NCI-H510A treated with DMSO at 0.1 percent for 48 hours (cell line): ENCODE measurements around the gene MCRIP1.

Source experiments
- DNase-seq: peaks from one replicate; lab custom pipeline; 2025; lab: John Stamatoyannopoulos, UW

MCRIP1 gene

DNA sequence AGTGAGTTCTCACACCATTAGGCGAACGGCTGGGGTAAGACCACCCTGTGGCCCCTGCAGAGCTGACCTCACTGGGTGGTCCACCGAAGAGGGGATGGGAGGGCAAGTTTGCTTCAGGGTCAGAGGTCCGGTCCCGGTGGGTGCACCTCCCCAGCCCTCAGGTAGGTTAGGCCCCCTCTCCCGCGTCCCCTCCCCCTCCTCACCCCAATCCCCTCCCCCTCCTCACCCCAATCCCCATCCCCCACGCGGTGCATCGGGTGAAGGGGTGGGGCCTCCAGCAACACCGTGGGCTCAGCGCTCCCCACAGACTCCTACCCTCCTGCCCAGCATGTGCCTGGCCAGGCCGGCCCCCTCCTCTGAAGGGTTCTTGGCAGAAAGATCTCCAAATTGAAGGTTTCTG is 13.4 kb downstream of the MCRIP1 start:
- no peak for DNase-seq

DNA sequence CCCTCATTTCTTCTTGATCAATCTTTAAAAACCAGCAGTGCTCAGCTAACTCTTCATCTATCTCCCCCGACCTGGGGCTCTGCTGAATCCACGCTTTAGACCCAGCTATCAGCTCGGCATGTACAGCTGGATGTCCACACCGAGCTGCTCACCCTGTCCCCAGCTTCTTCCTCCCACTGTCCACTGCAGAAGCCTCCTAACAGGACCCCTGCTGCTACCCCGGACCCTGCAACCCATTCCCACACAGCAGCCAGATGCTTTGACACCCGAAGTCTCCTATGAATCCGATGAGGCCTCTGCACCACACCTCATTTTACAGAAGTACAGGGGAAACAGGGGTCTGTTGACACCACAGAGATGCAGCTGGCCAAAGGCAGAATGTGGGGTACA is 15.3 kb downstream of the MCRIP1 start:
- no peak for DNase-seq

DNA sequence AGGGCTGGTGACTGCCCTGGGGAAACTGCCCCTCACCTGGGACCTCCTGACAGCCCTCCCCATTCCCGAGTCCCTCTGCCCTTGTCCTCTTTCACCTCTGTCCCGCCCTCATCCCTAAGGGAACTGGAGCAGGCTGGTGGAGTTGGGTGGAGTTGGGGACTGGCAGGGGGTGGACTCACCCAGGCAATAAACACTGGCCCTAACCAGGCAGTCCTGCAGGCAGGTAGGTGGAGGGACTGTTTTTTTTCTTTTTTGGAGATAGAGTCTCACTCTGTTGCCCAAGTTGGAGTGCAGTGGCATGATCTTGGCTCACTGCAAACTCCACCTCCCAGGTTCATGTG is 17.5 kb downstream of the MCRIP1 start:
- no peak for DNase-seq

DNA sequence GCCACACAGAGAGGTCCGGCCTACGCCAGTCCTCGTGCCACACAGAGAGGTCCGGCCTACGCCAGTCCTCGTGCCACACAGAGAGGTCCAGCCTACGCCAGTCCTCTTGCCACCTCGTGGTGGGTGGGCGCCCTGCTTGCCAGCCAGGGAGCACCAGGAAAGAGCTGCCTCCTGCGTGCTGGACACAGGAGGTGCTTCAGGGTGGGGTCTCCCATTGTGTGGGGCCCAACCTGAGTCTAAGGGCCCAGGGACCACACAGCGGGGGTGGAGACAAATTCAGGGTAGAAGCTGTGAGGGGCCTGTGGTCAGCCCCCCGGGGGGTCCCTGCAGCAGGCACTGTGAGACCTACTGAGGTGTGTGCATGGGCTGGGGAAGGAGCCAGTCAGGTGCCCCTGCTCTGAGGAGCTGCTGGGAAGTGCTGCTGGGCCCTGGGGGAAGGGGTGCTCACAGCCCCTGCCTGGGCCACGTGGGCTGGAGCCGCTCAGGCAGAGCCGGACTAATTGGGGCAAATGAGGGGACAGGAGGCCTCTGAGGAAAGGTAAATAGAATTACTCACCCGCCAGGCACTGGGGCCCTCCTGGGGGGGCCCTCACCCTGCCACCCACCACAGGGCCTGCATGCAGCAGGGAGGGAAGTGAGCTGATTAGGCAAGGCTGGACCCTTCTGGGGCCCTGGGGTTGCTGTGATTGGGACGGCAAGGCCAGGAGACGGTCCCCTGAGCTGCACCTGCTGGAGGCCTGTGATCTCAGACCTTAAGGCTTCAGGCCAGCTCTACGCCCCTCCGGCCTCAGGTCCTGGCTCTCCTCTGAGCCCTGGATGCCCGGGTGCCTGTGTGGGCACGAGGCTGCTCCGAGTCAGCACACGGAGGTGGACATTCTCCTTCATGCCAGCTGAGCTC is 18.1 kb downstream of the MCRIP1 start:
- DNase-seq: no peak

DNA sequence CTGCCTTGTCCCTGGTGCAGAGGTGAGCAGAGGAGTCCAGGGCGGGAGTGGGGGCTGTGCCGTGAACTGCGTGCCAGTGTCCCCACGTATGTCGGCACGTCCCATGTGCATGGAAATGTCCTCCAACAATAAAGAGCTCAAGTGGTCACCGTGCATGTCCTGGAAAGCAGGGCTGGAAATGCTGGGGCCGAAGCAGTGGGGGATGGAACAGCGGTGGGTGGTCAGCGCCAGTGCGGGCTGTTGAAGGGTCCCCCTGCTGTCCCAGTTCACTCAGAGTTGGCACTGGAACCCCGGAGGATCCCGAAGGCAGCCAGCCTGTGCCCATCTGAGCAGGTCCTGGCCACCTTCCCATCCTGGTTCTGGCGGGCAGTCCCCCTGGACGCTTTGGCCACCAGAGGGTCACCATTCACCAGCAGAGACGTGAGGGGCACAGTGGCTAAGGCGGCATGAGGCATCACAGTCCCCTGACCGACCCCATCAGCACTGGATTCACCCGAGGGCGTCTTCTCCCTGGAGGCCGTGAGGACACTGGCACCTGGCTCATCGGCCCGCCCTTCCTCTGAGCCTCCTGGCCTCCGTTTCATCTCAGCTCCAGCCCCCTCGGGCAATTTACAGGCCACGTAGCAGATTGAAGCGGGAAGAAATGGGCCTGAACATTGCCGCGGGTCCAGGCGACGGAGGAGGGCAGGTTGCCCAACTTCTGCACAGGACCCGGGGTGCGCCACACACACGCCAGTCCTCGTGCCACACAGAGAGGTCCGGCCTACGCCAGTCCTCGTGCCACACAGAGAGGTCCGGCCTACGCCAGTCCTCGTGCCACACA is 19.0 kb downstream of the MCRIP1 start:
- no peak for DNase-seq

DNA sequence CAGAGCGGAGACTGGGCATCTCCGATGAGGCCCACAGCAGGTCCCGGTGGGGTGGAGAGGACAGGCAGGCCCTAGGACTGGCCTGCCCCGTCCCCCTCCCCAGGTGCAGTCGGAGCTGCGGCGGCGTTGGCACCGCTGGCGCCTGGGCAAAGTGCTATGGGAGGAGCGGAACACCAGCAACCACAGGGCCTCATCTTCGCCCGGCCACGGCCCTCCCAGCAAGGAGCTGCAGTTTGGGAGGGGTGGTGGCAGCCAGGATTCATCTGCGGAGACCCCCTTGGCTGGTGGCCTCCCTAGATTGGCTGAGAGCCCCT is 19.8 kb downstream of the MCRIP1 start:
- no peak for DNase-seq

DNA sequence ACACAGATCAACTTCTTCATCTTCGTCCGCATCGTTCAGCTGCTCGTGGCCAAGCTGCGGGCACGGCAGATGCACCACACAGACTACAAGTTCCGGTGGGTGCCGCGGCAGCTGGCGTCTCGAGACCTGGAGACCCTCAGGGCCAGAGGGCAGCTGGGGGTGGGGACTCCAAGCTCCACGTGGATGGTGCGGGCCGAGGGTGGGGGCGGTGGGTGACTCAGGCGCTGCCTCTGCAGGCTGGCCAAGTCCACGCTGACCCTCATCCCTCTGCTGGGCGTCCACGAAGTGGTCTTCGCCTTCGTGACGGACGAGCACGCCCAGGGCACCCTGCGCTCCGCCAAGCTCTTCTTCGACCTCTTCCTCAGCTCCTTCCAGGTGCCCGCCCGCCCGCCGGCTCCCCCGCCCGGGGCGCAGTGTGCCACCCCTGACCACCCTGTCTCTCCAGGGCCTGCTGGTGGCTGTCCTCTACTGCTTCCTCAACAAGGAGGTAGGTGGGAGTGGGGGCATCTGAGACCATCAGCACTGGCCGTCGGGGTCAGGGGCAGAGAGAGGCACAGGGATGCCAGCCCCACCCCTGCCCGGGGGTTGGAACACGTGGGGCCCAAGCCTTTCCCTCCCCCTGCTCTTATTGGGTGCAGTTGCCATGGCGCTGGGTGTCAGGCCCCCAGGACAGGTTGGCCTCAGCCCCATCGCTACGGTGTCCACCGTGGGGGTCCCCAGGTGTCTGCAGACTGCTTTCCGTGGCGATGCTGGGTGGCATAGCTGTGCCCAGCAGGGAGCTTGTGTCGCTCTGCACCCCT is 20.3 kb downstream of the MCRIP1 start:
- DNase-seq: no peak

DNA sequence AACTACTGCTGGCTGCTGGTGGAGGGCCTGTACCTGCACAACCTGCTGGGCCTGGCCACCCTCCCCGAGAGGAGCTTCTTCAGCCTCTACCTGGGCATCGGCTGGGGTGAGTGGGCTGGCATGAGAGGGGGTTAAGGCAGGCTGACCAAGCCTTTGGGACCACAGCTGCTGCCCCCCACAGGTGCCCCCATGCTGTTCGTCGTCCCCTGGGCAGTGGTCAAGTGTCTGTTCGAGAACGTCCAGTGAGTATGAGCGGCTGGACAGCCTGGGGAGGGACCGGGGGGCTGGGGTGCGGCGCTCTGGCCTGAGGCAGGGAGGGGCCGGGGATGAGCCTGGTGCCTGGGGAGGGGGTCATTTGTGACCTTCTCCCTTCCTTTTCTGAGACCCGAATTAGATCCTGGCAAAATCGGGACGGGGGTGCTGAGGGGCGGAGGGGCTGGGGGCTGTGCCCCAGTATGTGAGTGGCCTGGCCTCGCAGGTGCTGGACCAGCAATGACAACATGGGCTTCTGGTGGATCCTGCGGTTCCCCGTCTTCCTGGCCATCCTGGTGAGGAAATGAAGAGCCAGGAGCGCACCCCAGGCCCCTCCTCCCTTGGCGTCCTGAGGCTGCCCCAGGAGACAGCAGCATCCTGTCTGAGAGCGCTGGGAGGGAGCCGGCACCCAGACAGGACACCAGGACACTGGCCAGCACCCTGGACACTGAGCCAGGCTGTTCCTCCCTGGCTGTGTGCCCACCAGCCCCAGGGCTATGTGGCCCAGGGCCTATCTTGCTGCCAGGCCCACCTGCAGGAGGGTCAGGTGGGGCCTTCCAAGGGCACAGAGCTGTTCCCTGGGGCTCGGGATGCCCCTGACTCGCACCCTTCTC is 21.2 kb downstream of the MCRIP1 start:
- no peak for DNase-seq

DNA sequence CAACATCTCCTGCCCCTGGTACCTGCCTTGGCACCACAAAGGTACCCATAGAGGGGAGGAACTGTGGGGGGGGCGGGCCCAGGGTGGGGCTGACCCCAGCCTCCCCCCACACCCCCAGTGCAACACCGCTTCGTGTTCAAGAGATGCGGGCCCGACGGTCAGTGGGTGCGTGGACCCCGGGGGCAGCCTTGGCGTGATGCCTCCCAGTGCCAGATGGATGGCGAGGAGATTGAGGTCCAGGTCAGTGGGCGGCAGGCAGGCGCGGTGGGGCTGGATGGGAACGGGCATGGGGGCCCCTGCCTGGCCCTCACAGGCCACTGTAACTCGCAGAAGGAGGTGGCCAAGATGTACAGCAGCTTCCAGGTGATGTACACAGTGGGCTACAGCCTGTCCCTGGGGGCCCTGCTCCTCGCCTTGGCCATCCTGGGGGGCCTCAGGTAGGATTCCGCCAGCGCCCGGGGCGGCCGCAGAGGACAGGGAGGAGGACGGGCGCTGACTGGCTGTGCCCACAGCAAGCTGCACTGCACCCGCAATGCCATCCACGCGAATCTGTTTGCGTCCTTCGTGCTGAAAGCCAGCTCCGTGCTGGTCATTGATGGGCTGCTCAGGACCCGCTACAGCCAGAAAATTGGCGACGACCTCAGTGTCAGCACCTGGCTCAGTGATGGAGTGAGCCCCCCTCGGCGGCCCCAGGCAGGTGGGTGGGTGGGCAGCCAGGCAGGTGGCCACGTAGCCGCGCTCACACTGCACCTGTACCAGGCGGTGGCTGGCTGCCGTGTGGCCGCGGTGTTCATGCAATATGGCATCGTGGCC is 22.0 kb downstream of the MCRIP1 start:
- no peak for DNase-seq

DNA sequence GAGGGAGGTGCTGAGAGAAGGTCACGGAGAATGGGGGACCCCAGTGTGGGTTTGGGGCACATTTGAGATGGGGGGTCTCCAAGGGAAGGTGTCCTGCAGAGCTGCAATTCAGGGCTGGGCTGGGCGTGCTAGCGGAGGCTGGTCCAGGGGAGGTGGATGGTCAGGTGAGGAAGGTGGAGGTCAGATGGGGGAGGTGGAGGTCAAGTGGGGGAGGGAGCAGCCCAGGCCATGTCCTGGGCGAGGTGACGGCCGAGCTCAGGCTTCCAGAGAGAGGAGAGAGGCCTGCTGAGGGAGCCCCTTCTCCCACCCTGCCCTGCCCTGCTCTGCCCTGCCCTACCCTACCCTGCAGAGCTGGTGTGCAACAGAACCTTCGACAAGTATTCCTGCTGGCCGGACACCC is 22.6 kb downstream of the MCRIP1 start:
- DNase-seq: no peak

DNA sequence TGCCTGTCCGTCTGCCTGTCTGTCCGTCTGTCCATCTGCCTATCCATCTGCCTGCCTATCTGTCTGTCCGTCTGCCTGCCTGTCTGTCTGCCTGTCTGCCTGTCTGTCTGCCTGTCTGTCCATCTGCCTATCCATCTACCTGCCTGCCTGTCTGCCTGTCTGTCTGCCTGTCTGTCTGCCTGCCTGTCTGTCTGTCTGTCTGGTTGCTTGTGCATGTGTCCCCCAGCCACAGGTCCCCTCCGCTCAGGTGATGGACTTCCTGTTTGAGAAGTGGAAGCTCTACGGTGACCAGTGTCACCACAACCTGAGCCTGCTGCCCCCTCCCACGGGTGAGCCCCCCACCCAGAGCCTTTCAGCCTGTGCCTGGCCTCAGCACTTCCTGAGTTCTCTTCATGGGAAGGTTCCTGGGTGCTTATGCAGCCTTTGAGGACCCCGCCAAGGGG is 23.5 kb downstream of the MCRIP1 start:
- DNase-seq: no peak

DNA sequence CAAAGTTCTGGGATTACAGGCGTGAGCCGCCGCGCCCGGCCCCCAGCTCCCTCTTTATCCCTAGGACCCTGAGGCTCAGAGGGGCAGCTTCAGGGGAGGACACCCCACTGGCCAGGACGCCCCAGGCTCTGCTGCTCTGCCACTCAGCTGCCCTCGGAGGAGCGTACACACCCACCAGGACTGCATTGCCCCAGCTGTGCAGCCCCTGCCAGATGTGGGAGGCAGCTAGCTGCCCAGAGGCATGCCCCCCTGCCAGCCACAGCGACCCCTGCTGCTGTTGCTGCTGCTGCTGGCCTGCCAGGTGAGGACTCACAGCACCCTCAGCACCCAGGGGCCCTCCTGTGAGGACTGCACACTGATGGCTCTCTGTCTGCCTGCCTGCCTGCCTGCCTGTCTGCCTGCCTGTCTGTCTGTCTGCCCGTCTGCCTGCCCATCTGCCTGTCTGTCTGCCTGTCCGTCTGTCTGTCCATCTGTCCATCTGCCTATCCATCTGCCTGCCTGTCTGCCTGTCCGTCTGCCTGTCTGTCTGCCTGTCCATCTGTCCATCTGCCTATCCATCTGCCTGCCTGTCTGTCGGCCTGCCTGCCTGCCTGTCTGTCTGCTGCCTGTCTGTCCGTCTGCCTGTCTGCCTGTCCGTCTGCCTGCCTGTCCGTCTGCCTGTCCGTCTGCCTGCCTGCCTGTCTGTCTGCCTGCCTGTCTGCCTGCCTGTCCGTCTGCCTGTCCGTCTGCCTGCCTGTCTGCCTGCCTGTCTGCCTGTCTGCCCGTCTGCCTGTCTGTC is 24.1 kb downstream of the MCRIP1 start:
- no peak for DNase-seq

DNA sequence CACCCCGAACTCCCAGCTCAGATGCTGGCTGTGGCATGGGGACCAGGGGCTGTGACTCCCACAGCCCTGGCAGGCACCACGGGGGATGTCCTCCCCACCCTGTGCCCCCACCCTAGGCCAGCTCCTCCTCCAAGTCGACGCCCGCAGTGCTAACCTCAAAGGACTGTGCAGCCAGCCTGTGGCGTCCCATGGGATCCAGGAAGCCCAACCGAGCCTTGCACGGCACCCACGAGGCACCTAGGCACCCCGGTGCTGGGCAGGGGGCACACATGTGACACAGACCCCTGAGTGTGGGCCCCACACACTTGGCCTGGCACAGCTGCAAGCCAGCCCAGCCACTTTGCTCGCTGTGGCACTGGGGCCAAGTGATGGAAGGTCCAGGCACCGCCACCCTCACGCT is 25.3 kb downstream of the MCRIP1 start:
- DNase-seq: no peak

DNA sequence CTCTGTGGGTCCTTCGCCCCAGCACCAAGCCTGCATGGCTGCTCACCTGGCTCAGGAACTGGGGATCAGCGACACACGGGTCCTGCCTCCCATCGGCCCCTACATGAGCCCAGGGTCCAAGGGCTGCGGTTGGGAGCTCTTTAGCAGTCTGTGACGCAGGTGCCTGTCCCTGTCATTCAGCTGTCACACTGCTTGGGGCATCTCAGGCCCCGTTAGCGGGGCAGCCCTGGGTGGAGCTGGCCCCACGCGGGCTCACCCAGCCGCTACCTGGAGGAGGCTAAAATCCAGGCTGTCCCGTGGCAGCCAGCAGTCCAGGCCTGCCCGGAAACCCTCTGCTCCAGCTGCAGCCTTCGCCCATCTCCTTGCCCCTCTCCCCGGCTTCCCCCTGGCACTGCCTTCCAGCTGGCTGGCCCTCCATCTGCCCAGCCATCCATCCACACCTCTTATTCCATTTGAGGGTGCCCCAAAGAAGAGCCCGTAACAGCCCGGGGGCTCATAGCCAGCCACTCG is 25.8 kb downstream of the MCRIP1 start:
- DNase-seq: no peak

DNA sequence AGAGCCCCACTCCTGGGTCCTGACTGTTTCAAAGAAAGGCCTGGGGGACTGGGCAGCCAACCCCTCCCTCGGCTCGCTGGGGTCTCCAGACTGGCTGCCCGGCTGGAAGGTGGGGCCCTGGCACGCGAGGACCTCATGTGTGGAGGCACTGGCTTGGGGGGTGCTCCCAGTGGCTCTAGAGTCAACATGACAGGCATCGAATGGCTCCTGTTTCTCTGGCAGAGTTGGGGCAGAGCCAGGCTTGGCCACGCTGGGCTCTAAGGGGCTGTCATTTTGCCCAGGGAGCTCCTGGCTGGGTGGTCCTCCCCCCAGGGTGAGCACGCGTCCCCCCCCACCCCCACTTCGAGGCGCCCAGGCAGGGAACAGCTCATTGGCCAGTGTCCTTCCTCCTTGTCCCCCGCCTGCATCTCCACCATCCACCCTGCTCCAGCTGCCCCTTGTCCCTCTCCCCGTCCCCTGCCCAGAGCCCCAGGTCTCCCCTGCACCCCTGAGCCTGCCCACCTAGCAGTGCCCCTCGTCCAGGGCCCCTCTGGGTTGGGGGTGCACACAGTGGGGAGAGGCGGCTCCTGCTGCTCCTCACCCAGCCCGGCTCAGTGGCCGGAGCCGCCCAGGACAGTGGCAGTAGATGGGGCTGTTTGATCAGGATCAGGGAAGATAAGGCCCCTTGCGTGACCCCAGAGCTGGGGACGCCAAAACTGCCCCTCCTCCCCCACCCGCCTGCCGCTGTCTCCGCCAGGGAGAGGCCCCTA is 26.5 kb downstream of the MCRIP1 start:
- DNase-seq: no peak

DNA sequence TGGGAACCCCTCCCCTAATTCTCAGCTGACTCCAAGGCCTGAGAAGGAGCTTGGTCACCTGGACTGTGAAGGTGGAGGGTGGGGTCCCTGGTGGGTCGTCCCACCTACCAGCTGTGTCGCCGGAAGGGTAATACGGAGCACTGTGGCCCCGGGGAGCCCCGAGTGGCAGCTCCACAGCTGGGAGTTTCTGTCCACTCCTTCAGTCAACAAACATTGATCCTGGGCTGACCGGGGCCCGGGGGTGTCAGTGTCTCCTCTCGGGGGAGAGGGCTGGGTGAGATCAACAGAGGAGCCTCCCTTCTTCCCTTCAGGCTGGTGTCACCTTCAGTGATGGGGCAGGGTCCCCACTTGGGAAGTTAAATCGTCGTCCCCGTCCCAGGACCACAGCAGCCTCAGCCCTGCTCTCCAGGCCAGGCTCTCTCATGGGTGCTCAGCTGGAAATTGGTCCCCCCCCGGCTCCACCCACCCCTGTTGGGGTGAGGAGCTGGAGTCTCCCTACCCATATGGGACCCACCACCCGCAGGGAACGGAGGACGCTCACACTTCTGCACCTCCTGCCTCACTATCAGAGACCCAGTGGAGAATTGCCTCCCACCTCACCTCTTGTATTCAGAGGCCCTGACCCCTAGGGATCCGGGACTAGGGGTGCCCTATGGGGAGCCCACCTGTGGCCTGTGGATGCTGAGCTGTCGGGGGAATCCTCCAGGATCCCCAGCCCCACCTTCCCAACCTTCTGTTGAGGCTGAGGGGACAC is 27.2 kb downstream of the MCRIP1 start:
- no peak for DNase-seq

DNA sequence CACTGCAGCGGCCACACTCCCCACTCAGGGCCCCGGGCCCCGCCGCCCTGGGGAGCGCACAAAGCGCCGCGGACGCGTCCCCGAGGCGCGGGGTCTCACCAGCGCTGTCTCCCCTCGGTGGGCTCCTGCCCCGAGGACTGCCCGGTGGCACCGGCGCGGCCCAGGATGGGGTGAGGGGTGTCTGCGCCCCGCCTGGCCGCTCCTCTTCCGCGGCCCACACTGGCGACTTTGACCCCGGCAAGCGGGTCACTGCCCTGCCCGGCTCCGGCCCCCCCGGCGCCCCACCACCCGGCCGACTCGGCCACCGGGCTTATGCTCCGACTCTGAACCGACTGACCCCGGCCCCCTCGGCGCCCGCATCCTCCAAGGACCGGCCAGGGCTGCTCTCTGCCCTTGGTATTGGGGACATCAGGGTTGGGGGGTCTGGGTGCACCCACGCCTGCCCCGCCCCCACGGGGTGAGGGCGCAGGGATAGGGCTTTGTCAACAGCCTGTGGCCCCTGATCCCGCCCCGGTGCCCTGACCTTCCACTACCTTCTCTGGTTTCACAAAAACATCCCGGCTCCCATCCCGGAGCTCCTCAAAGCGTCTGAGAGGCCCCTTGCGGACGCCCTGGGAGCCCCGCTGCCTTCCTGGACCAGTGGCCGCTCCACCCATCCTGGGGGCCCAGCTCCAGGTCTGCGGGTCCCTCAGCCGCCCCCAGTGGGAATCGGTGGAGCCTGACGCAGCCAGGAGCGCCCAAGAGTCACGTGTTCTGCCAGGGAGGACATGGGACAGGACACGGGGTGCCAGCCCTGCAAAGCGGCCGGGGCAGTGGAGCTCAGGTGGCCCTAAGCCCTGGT is 28.3 kb downstream of the MCRIP1 start:
- DNase-seq: no peak
